HG02571 (cell line): Measurements from ENCODE around the gene MALT1.

ENCODE experiments used
- ATAC-seq: cut with Tn5 transposase; IDR thresholded peaks from one replicate; pipeline ENCODE4 v1.9.1; 2021; ENCODE audit warnings: mild to moderate bottlenecking, moderate library complexity; ENCODE audit not compliant: unreplicated experiment

The MALT1 gene

DNA sequence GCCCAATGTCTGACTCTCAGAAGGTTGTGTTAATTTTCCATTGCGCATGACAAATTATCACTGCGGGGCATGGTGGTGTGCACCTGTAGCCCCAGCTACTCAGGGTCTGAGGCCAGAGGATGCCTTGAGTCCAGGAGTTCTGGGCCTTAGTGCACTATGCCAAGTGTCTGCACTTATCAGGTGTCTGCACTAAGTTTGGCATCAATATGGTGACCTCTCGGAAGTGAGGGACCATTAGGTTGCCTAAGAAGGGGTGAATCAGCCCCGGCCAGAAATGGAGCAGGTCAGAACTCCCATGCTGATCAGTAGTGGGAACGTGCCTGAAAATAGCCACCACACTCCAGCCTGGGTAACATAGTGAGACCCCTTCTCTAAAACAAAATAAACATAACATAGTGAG lies 131.7 kb downstream of the MALT1 start:
- ATAC-seq = no peak

DNA sequence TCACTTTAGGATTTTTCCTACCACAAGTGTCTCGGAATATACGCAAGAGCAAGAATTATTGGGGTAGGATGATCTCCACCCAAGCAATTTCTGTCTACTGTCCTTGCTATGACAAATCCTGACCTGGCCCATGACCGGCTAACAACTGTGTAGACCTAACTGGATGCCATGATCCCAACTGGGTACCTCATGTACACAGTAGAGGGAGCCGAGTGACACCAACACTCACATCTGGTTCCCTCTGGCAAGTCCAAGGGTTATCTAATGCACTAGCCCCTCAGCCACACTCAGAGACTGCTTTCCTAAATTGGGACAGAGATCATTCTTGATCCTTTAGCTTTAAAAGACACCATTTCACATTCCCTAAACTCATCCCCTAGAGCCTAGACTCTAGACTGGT lies 132.7 kb downstream of the MALT1 start:
- ATAC-seq = no peak
